ENCODE results near the gene PIGS.
A peak's percentile ranks its signal among the peaks of the same experiment; 100 is the strongest.

PIGS gene

GRCh38 chr17:28549236-28550132 is 21.8 kb downstream of the PIGS start:
- peak in 2 of 4 experiments; percentile 21 to 26 for DNase-seq

- DNase-seq, result no peak
These were observed 22.8 kb downstream of the PIGS start for GRCh38 chr17:28548417-28549130.

- DNase-seq, result peak in 3 of 4 experiments; percentile 9 to 52 (median 20)
These were observed 23.5 kb downstream of the PIGS start for GRCh38 chr17:28547623-28548416.

GRCh38 chr17:28547096-28547622 is 24.2 kb downstream of the PIGS start:
- DNase-seq, result no peak

GRCh38 chr17:28545787-28546415 is 25.4 kb downstream of the PIGS start:
- DNase-seq, result no peak

- DNase-seq, result no peak
These were observed 26.2 kb downstream of the PIGS start for GRCh38 chr17:28545141-28545503.

GRCh38 chr17:28544402-28545140 is 26.8 kb downstream of the PIGS start:
- DNase-seq, result no peak

GRCh38 chr17:28541439-28541838 is 29.9 kb downstream of the PIGS start:
- no peak for DNase-seq

GRCh38 chr17:28540231-28540630 is 31.1 kb downstream of the PIGS start:
- no peak for DNase-seq

GRCh38 chr17:28538296-28538895 is 32.9 kb downstream of the PIGS start:
- no peak for DNase-seq

GRCh38 chr17:28537219-28537610 is 34.1 kb downstream of the PIGS start:
- no peak for DNase-seq

- DNase-seq, result no peak
These were observed 34.6 kb downstream of the PIGS start for GRCh38 chr17:28536532-28537218.

GRCh38 chr17:28534740-28535375 is 36.5 kb downstream of the PIGS start:
- DNase-seq, result no peak

- DNase-seq, result no peak
These were observed 38.1 kb downstream of the PIGS start for GRCh38 chr17:28533091-28533807.

GRCh38 chr17:28532050-28532960 is 39.0 kb downstream of the PIGS start:
- no peak for DNase-seq

- DNase-seq, result no peak
These were observed 40.4 kb downstream of the PIGS start for GRCh38 chr17:28530926-28531325.

- no peak for DNase-seq
These were observed 41.1 kb downstream of the PIGS start for GRCh38 chr17:28530250-28530649.

- no peak for DNase-seq
These were observed 42.3 kb downstream of the PIGS start for GRCh38 chr17:28529013-28529400.

All from activated CD4-positive, CD25-positive, alpha-beta regulatory T cell (primary cell).